Right renal cortex interstitium (tissue), 3 donors: ENCODE data around the gene COMT. TPM values are rescaled to one million over a fixed set of nuclear protein-coding genes. Genes with fewer than 3 reads are reported as not detected.
A peak's percentile ranks its signal among the peaks of the same experiment; 100 is the strongest.

Experiments used
- DNase-seq, 3 donors: peaks; one replicate each; pipeline ENCODE4 v3.0.0-alpha.2; 2013; ENCODE audit warnings: low read depth in 3 of 3, low spot score in 2 of 3
- polyA plus RNA-seq, 3 donors: library from polyadenylated mRNA; unstranded; fragments of 120-200 nt; gene quantifications; one replicate each; pipeline ENCODE4 v1.2.1, GENCODE V29; 2013; ENCODE audit not compliant: insufficient read length in 3 of 3

COMT gene
- polyA plus RNA-seq, 3 donors = 88.6 to 126 (median 107) TPM

- no peak for DNase-seq
These were observed 13.9 kb downstream of the COMT start for GRCh38 chr22:19955241-19956128.

- DNase-seq = no peak
These were observed 15.9 kb downstream of the COMT start for GRCh38 chr22:19957445-19957844.

- no peak for DNase-seq
These were observed 16.8 kb downstream of the COMT start for GRCh38 chr22:19958083-19959042.

DNA sequence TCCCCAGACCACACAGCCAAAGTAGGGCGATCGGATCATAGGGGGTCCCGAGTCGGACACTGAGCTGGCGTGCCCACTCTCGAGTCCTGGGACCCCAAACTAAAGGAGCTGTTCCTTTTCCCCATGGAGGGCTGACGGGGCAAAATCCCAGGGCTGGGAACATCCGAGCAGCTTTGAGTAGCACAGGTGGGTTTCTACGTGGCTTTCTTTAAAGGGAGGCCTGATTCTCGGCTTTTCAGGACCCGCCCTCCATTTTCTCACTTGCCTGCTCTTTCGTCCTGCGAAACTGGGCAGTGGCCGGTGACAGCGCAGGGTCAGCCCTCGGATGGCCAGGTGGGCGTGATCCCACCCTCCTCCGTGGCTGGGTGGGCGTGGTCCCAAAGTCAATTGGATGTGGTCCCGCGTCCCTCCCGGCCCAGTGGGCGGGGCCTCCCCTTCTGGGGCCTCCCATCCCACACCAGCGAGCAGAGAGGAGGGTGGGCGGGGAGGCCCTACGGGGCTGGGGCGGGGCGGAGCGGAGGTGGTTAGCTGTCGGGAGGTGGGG, 17.5 kb downstream of the COMT start:
- DNase-seq = peak; percentile 74 to 89 (median 82)

GRCh38 chr22:19959587-19960490, 18.3 kb downstream of the COMT start:
- no peak for DNase-seq

DNA sequence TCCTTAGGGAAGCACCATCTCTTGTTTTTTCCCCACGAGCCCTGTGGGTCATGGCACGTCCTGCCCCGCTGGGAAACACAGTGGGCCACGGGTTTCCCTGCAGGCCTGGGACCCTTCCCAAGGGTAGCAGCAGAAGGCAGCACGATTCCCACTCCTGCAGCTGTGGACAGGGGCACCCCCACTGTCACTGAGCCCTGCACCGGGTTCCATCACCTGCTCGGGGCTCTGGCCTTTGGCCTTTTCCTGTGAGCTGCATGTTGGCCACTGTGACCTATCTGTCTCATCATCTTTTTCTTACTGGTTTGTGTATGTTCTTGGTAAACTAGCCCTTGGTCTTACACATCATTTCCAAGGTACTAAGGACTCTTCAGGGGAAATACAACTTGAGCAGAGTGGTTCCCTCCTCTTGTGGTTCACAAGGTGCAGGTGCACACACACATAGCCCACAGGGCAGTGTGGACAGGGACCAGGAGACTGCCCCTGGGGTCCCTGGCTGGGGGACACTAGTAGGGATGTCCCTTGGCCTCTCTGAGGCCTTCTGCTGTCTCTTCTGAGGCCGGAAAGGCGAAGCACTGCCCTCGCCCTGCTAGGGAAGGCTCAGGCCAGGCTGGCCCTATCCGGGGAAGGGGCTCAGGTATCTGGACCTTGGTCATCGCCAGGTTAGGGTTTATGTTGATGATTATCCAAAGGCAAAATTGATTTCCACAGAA, 19.1 kb downstream of the COMT start:
- DNase-seq = no peak

GRCh38 chr22:19961201-19961580, 19.6 kb downstream of the COMT start:
- no peak for DNase-seq

DNA sequence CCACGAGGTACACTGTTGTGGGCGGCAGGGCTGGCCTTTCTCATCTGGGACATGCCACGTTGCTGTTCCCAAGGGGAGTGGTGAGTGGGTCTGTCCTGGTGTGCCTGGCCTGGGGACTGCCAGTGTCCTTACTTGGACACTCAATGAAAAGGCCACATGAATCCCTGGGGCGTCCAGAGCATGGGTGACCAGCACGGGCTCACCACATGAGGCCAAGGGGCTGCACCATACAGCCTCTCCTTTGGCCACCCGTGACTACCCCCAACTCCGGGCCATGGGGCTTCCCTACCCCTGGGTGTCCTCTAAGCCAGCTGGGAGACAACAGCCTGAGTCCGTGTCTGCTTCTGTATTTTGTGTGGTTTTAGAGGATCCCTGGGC, 20.3 kb downstream of the COMT start:
- DNase-seq = no peak

DNA sequence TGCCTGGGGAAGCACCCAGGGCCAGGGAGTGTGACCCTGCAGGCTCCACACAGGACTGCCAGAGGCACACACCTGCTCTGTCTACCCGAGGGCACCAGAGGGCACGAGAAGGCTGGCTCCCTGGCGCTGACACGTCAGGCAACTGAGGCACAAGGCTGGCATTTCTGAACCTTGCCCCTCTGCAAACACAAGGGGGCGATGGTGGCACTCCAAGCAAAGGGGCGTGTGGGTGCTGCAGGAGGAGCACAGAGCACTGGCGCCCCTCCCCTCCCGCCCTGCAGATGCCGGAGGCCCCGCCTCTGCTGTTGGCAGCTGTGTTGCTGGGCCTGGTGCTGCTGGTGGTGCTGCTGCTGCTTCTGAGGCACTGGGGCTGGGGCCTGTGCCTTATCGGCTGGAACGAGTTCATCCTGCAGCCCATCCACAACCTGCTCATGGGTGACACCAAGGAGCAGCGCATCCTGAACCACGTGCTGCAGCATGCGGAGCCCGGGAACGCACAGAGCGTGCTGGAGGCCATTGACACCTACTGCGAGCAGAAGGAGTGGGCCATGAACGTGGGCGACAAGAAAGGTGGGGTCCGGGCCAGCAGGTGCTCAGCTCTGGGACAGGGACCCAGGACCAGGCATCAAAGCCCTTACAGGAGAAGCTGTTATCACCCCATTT, 20.8 kb downstream of the COMT start:
- DNase-seq = no peak

- DNase-seq = no peak
These were observed 21.6 kb downstream of the COMT start for GRCh38 chr22:19962909-19963806.

- DNase-seq = no peak
These were observed 22.5 kb downstream of the COMT start for GRCh38 chr22:19963863-19964642.

DNA sequence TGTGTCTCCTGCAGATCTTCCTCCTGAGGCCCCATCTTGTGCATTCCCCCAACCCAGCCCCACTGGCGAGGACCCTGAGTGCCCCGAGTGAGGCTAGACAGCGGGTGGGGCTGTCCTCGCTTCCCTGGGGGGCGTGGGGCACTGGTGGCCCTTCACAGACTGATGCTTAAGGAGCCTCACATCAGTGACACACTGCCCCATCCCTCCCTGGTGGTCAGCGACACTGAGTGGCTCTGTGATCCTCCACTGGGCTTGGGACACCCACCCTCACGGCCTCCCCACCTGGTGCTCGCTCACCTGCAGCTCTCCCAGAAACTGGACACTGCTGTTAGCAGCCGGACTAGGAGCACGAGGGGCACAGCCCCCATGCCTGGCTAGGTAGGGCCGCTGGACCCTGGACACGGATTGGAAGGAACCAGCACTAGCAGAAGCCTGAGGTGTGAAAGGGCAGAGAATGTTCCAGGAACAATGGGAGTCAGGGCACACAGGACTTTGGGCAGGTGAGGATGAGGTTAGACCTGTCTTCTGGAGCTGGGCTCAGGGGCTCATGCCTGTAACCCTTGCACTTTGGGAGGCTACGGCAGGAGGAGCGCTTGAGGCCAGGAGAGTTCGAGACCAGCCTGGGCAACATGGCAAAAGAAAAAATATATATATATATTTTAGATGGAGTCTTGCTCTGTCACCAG, 23.3 kb downstream of the COMT start:
- DNase-seq = no peak

GRCh38 chr22:19965771-19966709, 24.5 kb downstream of the COMT start:
- no peak for DNase-seq

DNA sequence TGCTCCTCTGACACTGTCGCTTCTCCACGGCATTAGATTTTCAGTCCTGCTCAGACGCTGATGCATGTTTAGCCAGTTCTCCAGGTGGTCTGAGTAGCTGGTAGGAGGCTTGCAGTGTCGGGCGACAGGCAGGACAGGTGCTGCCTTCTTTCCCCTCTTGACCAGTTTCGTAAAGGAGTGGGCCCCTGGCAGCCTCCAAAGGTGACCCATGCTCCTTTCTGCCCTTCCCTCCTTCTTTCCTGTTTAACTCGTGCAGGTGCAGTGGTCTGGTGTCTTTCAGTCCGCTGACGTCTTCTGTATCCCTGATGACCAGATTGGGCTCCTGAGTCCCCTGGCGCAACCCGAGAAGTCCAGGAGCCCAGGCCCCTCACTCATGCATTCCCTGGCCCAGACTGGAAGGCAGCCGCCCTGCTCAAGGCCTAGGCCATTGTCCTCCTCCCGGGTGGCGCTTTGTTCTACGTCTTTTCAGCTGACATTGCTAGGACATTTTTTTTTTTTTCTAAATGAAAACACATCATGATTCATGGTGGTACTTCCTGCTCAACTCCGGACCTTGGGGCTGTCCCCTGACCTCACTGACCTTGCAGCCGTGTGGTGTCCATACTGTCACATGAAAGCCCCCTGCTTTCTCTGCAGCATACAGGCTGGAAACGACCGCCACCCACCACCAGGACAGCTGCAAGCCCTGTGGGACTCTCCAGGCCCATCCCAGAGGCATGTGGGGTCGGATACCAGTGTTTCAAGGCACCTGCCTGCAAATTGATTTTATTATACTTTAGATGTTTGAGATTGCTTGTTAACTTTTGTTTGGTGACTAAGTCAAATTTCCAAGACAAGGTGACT, 25.6 kb downstream of the COMT start:
- DNase-seq = no peak
